ENCODE data around the gene ZNF512B. TPM values are rescaled to one million over a fixed set of nuclear protein-coding genes. Genes with fewer than 3 reads are reported as not detected.

The ZNF512B gene
- total and polyA plus RNA-seq, 4 donors: 1.8 to 11.8 (median 9.8) TPM

- TF ChIP-seq EGR1 (IDR thresholded peaks at IDR 0.05; ENCODE audit: low read depth in 2 of 2) (no peak), JUND (IDR thresholded peaks at IDR 0.05) (no peak), RXRA (IDR thresholded peaks at IDR 0.05) (no peak), HNF4A (conservative IDR thresholded peaks at IDR 0.05) (no peak), FOXA1 (IDR thresholded peaks at IDR 0.05) (no peak), CTCF (IDR thresholded peaks at IDR 0.05; ENCODE audit: low read depth, low read length, missing input control) (no peak), SP1 (IDR thresholded peaks at IDR 0.05) (no peak), RAD21 (IDR thresholded peaks at IDR 0.05) (no peak), ATF3 (IDR thresholded peaks at IDR 0.05) (no peak)
- no peak overlapping the region for H3K4me3 ChIP-seq (ENCODE audit: low read depth in 1 of 3, low read length in 3 of 3)
- 91% methylated on average over 14 of the region's 14 CpGs for WGBS
- no peaks in the 10 kb centered on the region for H3K9me3 ChIP-seq (ENCODE audit: control insufficient read depth in 4 of 4, low read length in 3 of 4)
- peaks cover 0 to 2% (median 0%) of the 10 kb centered on the region in 4 donors for H3K4me1 ChIP-seq (ENCODE audit: control insufficient read depth in 4 of 4, insufficient read depth in 4 of 4, low read length in 3 of 4)
- H3K36me3 ChIP-seq (ENCODE audit: control insufficient read depth in 4 of 4, insufficient read depth in 3 of 4, low read depth in 1 of 4, low read length in 3 of 4): peaks cover 9 to 42% (median 16%) of the 10 kb centered on the region in 4 donors
- H3K9ac ChIP-seq (ENCODE audit: low read depth in 1 of 2, low read length in 2 of 2): no peak overlapping the region
- H3K27me3 ChIP-seq (ENCODE audit: control insufficient read depth in 4 of 4, insufficient read depth in 4 of 4, low read length in 3 of 4): no peaks in the 10 kb centered on the region
- DNase-seq (ENCODE audit: low spot score): no peak
- H3K27ac ChIP-seq (ENCODE audit: low read depth in 1 of 2, low read length in 2 of 2): no peak overlapping the region
Measured at GRCh38 chr20:63937596-63937995, 32.1 kb downstream of the ZNF512B start.

GRCh38 chr20:63935447-63935846 lies 34.3 kb downstream of the ZNF512B start:
- no peak overlapping the region for H3K9ac ChIP-seq (ENCODE audit: low read depth in 1 of 2, low read length in 2 of 2)
- TF ChIP-seq JUND (IDR thresholded peaks at IDR 0.05) (no peak), GABPA (IDR thresholded peaks at IDR 0.05 in 1 of 2, conservative IDR thresholded peaks at IDR 0.05 in 1 of 2) (no peak), TAF1 (conservative IDR thresholded peaks at IDR 0.05) (no peak), NR2F2 (IDR thresholded peaks at IDR 0.05) (no peak), ATF3 (IDR thresholded peaks at IDR 0.05) (no peak), RXRA (IDR thresholded peaks at IDR 0.05) (no peak), FOXA2 (IDR thresholded peaks at IDR 0.05) (no peak), REST (IDR thresholded peaks at IDR 0.05) (no peak), ZBTB33 (IDR thresholded peaks at IDR 0.05) (no peak), SP1 (IDR thresholded peaks at IDR 0.05) (no peak), FOXA1 (IDR thresholded peaks at IDR 0.05) (no peak), CTCF (IDR thresholded peaks at IDR 0.05; ENCODE audit: low read depth, low read length, missing input control) (no peak), MAX (IDR thresholded peaks at IDR 0.05) (no peak)
- H3K9me3 ChIP-seq (ENCODE audit: control insufficient read depth in 4 of 4, low read length in 3 of 4): no peaks in the 10 kb centered on the region
- H3K4me1 ChIP-seq (ENCODE audit: control insufficient read depth in 4 of 4, insufficient read depth in 4 of 4, low read length in 3 of 4): no peaks in the 10 kb centered on the region
- peaks cover 20 to 52% (median 26%) of the 10 kb centered on the region in 4 donors for H3K36me3 ChIP-seq (ENCODE audit: control insufficient read depth in 4 of 4, insufficient read depth in 3 of 4, low read depth in 1 of 4, low read length in 3 of 4)
- no peak overlapping the region for H3K4me3 ChIP-seq (ENCODE audit: low read depth in 1 of 3, low read length in 3 of 3)
- WGBS: 97% methylated on average over 9 of the region's 9 CpGs
- no peak overlapping the region for H3K27ac ChIP-seq (ENCODE audit: low read depth in 1 of 2, low read length in 2 of 2)
- no peaks in the 10 kb centered on the region for H3K27me3 ChIP-seq (ENCODE audit: control insufficient read depth in 4 of 4, insufficient read depth in 4 of 4, low read length in 3 of 4)
- DNase-seq (ENCODE audit: low spot score): no peak
